Lung (tissue), 12 donors: Measurements from ENCODE around the gene CLN6. TPM values are rescaled to one million over a fixed set of nuclear protein-coding genes. Genes with fewer than 3 reads are reported as not detected.

Source experiments
- ATAC-seq: fragments of 200-7000 bp; cut with Tn5 transposase; one replicate; pipeline ENCODE4 v1.9.1; 2020; ENCODE audit warnings: moderate number of reproducible peaks; ENCODE audit not compliant: insufficient read depth, low FRiP score
- DNase-seq, 3 donors: peaks; one replicate each; pipeline ENCODE4 v3.0.0-alpha.2; 2013 to 2017
- H3K27ac ChIP-seq, 2 donors: one replicate each; pipeline ENCODE4 v1.5.1; 2013; ENCODE audit warnings: mild to moderate bottlenecking in 2 of 2, moderate library complexity in 2 of 2, control low read depth in 1 of 2, inconsistent platforms in 1 of 2, low read depth in 1 of 2, low read length in 1 of 2
- H3K27me3 ChIP-seq, 3 donors: one replicate each; pipeline ENCODE4 v1.5.1; 2013; ENCODE audit warnings: low read length in 2 of 3; ENCODE audit not compliant: control insufficient read depth in 3 of 3, insufficient read depth in 3 of 3
- H3K36me3 ChIP-seq, 4 donors: one replicate each; pipeline ENCODE4 v1.5.1; 2013; ENCODE audit warnings: low read length in 4 of 4, mild to moderate bottlenecking in 1 of 4, moderate library complexity in 1 of 4; ENCODE audit not compliant: control insufficient read depth in 4 of 4, insufficient read depth in 4 of 4
- H3K4me1 ChIP-seq, 5 donors: one replicate each; pipeline ENCODE4 v1.5.1; 2013; ENCODE audit warnings: low read length in 5 of 5, mild to moderate bottlenecking in 2 of 5, moderate library complexity in 1 of 5; ENCODE audit not compliant: control insufficient read depth in 5 of 5, insufficient read depth in 5 of 5
- H3K4me3 ChIP-seq: one replicate; pipeline ENCODE4 v1.5.1; 2013; ENCODE audit warnings: mild to moderate bottlenecking, control low read depth, moderate library complexity
- H3K9ac ChIP-seq, 2 donors: one replicate each; pipeline ENCODE4 v1.5.1; 2013; ENCODE audit warnings: low read length in 2 of 2, control low read depth in 1 of 2; ENCODE audit not compliant: insufficient read depth in 1 of 2
- H3K9me3 ChIP-seq, 4 donors: one replicate each; pipeline ENCODE4 v1.5.1; 2013; ENCODE audit warnings: low read length in 3 of 4, mild to moderate bottlenecking in 1 of 4, moderate library complexity in 1 of 4; ENCODE audit not compliant: control insufficient read depth in 4 of 4, insufficient read depth in 3 of 4
- CTCF ChIP-seq: IDR thresholded peaks from 2 replicates; pipeline ENCODE4 v1.5.1; 2012; ENCODE audit warnings: mild to moderate bottlenecking; ENCODE audit errors: control extremely low read depth, extremely low read depth
- WGBS, 2 donors: extraction: QIAGEN DNeasy Blood & Tissue Kit; methylation state at CpG; one replicate each; pipeline ENCODE4 v1.1.7; 2013; 5-methylcytosine and 5-hydroxymethylcytosine counted together
- polyA plus RNA-seq, 2 donors: library from polyadenylated mRNA; stranded (reverse); fragments of 200-250 nt; gene quantifications; one replicate each; pipeline ENCODE4 v1.2.1, GENCODE V29; 2013
- total RNA-seq, 2 donors: library from RNA; depleted of rRNA in 1 of 2; stranded (reverse); fragments of >200 nt in 1 of 2; gene quantifications; one replicate each; pipeline ENCODE4 v1.2.1, GENCODE V29; 2014 to 2021
- donor health status: control.
- donor health status: control.
- donor health status: Bipolar disorder and iron deficiency.
- donor health status: healthy.
- donor health status: DM: yes; HTN: yes; CAD: no.

Gene CLN6
- total and polyA plus RNA-seq, 4 donors, result 13.9 to 48.9 (median 42.2) TPM

DNA sequence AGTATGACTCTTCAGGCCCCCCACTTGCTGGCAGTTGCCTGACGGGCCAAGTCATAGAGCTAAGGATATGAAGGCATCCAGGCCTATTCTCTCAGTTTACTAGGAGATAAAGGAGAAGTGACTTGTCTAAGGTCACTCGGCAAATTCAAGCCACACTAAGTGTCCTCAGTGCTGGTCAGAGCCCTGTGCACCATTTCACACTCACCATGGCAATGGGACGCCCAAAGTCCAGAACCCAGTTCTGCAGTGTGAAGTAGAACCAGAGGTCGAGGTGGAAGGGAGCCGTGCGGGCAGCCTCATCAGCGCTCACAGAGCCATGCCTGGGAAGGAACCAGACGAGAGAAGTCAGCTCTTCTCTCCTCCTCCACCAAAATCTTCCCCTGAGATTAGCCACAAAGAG is 11.2 kb downstream of the CLN6 start:
- Histone ChIP-seq H3K27me3 (no peaks in the 10 kb centered on the region), H3K9me3 (no peaks in the 10 kb centered on the region), H3K36me3 (peaks cover 0 to 6% (median 5%) of the 10 kb centered on the region in 4 donors), H3K4me3 (no peak overlapping the region), H3K4me1 (peaks cover 0 to 3% (median 0%) of the 10 kb centered on the region in 5 donors), H3K9ac (no peak overlapping the region), H3K27ac (no peak overlapping the region)
- no peak for TF ChIP-seq CTCF
- DNase-seq, result no peak
- WGBS, 2 donors, result 98% methylated on average over 8 of the region's 8 CpGs
- ATAC-seq, result no peak

GRCh38 chr15:68217341-68217740 is 12.2 kb downstream of the CLN6 start:
- no peak for TF ChIP-seq CTCF
- 88 to 92% methylated on average over 4 of the region's 4 CpGs for WGBS, 2 donors
- Histone ChIP-seq H3K4me1 (peaks cover 0 to 3% (median 0%) of the 10 kb centered on the region in 5 donors), H3K36me3 (peaks cover 0 to 6% (median 5%) of the 10 kb centered on the region in 4 donors), H3K9ac (no peak overlapping the region), H3K4me3 (no peak overlapping the region), H3K27ac (no peak overlapping the region), H3K27me3 (no peaks in the 10 kb centered on the region), H3K9me3 (no peaks in the 10 kb centered on the region)
- DNase-seq (no peak), ATAC-seq (no peak)

GRCh38 chr15:68214838-68215254 is 14.7 kb downstream of the CLN6 start:
- WGBS, 2 donors, result 69 to 76% methylated on average over 6 of the region's 6 CpGs
- ATAC-seq, result no peak
- TF ChIP-seq CTCF, result no peak
- no peak for DNase-seq
- Histone ChIP-seq H3K4me1 (peaks cover 0 to 6% (median 2%) of the 10 kb centered on the region in 5 donors), H3K4me3 (no peak overlapping the region), H3K9me3 (no peaks in the 10 kb centered on the region), H3K27ac (no peak overlapping the region), H3K27me3 (no peaks in the 10 kb centered on the region), H3K9ac (no peak overlapping the region), H3K36me3 (peaks cover 0 to 6% (median 5%) of the 10 kb centered on the region in 4 donors)
